Endothelial cell of hepatic sinusoid (primary cell): Measurements from ENCODE around the gene KRT80.

Experiments used
- in situ Hi-C: cut with HindIII; loops from 2 replicates; pipeline ENCODE4 v1.10.0; 2017; ENCODE audit warnings: low sequenced_read_pairs

Gene KRT80

GRCh38 chr12:52183544-52183910 is 8.3 kb downstream of the KRT80 start:
- in situ Hi-C loops, result no loop called here

GRCh38 chr12:52182898-52183543 is 8.8 kb downstream of the KRT80 start:
- in situ Hi-C loops, result no loop called here

GRCh38 chr12:52182384-52182783 is 9.4 kb downstream of the KRT80 start:
- in situ Hi-C loops, result no loop called here

GRCh38 chr12:52181746-52182145 is 10.1 kb downstream of the KRT80 start:
- in situ Hi-C loops, result no loop called here

- in situ Hi-C loops, result no loop called here
Observed at GRCh38 chr12:52180971-52181628, 10.7 kb downstream of the KRT80 start.

GRCh38 chr12:52179396-52179973 is 12.3 kb downstream of the KRT80 start:
- in situ Hi-C loops, result no loop called here

GRCh38 chr12:52178984-52179383 is 12.8 kb downstream of the KRT80 start:
- in situ Hi-C loops, result no loop called here

- in situ Hi-C loops, result no loop called here
Observed at GRCh38 chr12:52178443-52178842, 13.4 kb downstream of the KRT80 start.

GRCh38 chr12:52175371-52176350 is 16.2 kb downstream of the KRT80 start:
- in situ Hi-C loops, result no loop called here

- in situ Hi-C loops, result no loop called here
Observed at GRCh38 chr12:52173526-52173925, 18.3 kb downstream of the KRT80 start.

GRCh38 chr12:52172956-52173355 is 18.9 kb downstream of the KRT80 start:
- in situ Hi-C loops, result no loop called here

- in situ Hi-C loops, result no loop called here
Observed at GRCh38 chr12:52171950-52172512, 19.8 kb downstream of the KRT80 start.

GRCh38 chr12:52170827-52171226 is 21.0 kb downstream of the KRT80 start:
- in situ Hi-C loops, result no loop called here

GRCh38 chr12:52169886-52170285 is 21.9 kb downstream of the KRT80 start:
- in situ Hi-C loops, result no loop called here

- in situ Hi-C loops, result no loop called here
Observed at GRCh38 chr12:52168019-52168717, 23.6 kb downstream of the KRT80 start.

GRCh38 chr12:52167526-52167925 is 24.3 kb downstream of the KRT80 start:
- in situ Hi-C loops, result no loop called here

GRCh38 chr12:52166672-52167071 is 25.1 kb downstream of the KRT80 start:
- in situ Hi-C loops, result no loop called here

- in situ Hi-C loops, result no loop called here
Observed at GRCh38 chr12:52165096-52165855, 26.5 kb downstream of the KRT80 start.

- in situ Hi-C loops, result no loop called here
Observed at GRCh38 chr12:52164624-52165023, 27.2 kb downstream of the KRT80 start.

- in situ Hi-C loops, result no loop called here
Observed at GRCh38 chr12:52162981-52163380, 28.8 kb downstream of the KRT80 start.
